Keratinocyte (primary cell): Measurements from ENCODE around the gene MYO1D. TPM values are rescaled to one million over a fixed set of nuclear protein-coding genes. Genes with fewer than 3 reads are reported as not detected.

Experiments
- DNase-seq: peaks from one replicate; pipeline ENCODE4 v3.0.0-alpha.2; 2011; ENCODE audit warnings: low read depth, missing footprints, low spot score
- FAIRE-seq: peaks from 2 replicates; lab custom pipeline; 2011; peaks lifted over from hg19 to GRCh38; lab: Jason Lieb, UNC
- H2AFZ ChIP-seq: 2 replicates; pipeline ENCODE4 v1.6.0; 2012; ENCODE audit warnings: low read length, control low read depth, inconsistent platforms; ENCODE audit not compliant: control insufficient read depth
- H3K27ac ChIP-seq: 2 replicates; pipeline ENCODE4 v1.5.1; 2011; ENCODE audit warnings: low read length; ENCODE audit not compliant: control insufficient read depth, insufficient read depth
- H3K27me3 ChIP-seq: 3 replicates; pipeline ENCODE4 v1.6.0; 2011; ENCODE audit warnings: low read length; ENCODE audit not compliant: control insufficient read depth, insufficient read depth; ENCODE audit errors: extremely low read depth
- H3K36me3 ChIP-seq, 2 experiments: 2 replicates in 1 of 2; 3 replicates in 1 of 2; pipeline ENCODE4 v1.5.1; 2011; ENCODE audit warnings: low read length in 2 of 2, mild to moderate bottlenecking in 1 of 2; ENCODE audit not compliant: control insufficient read depth in 2 of 2, insufficient read depth in 2 of 2; ENCODE audit errors: extremely low read depth in 1 of 2
- H3K4me1 ChIP-seq: 3 replicates; pipeline ENCODE4 v1.5.1; 2011; ENCODE audit warnings: low read length; ENCODE audit not compliant: control insufficient read depth, insufficient read depth; ENCODE audit errors: extremely low read depth
- H3K4me2 ChIP-seq: 3 replicates; pipeline ENCODE4 v1.6.0; 2011; ENCODE audit warnings: low read depth, low read length; ENCODE audit not compliant: control insufficient read depth, insufficient read depth; ENCODE audit errors: extremely low read depth
- H3K4me3 ChIP-seq, 3 experiments: fragments of 200-600 bp in 1 of 3; sonication (generic) in 1 of 3; 2 replicates in 2 of 3; 3 replicates in 1 of 3; pipeline ENCODE4 v1.5.1; 2011 to 2016; ENCODE audit warnings: low read length in 3 of 3, mild to moderate bottlenecking in 3 of 3, control low read depth in 2 of 3, inconsistent platforms in 1 of 3, low read depth in 1 of 3, mixed read lengths in 1 of 3, mixed run types in 1 of 3, moderate library complexity in 1 of 3; ENCODE audit not compliant: control insufficient read depth in 2 of 3, insufficient read depth in 2 of 3; ENCODE audit errors: extremely low read depth in 1 of 3
- H3K79me2 ChIP-seq: 2 replicates; pipeline ENCODE4 v1.6.0; 2012; ENCODE audit warnings: low read length; ENCODE audit not compliant: control insufficient read depth, insufficient read depth
- H3K9ac ChIP-seq: 3 replicates; pipeline ENCODE4 v1.6.0; 2011; ENCODE audit warnings: low read length; ENCODE audit not compliant: control insufficient read depth, insufficient read depth; ENCODE audit errors: extremely low read depth
- H3K9me1 ChIP-seq: 3 replicates; pipeline ENCODE4 v1.6.0; 2011; ENCODE audit warnings: low read length; ENCODE audit not compliant: control insufficient read depth, insufficient read depth; ENCODE audit errors: extremely low read depth
- H3K9me3 ChIP-seq: 2 replicates; pipeline ENCODE4 v1.5.1; 2012; ENCODE audit warnings: low read depth, low read length; ENCODE audit not compliant: control insufficient read depth
- H4K20me1 ChIP-seq: 3 replicates; pipeline ENCODE4 v1.6.0; 2011; ENCODE audit warnings: low read length; ENCODE audit not compliant: control insufficient read depth, insufficient read depth; ENCODE audit errors: extremely low read depth
- CTCF ChIP-seq, 3 experiments: IDR thresholded peaks in 1 of 3; conservative IDR thresholded peaks in 1 of 3; optimal IDR thresholded peaks in 1 of 3; 2 replicates in 2 of 3; 3 replicates in 1 of 3; pipeline versions ENCODE3 to v1.5.1; 2011; ENCODE audit warnings: low read length in 3 of 3, mild to moderate bottlenecking in 3 of 3, moderate library complexity in 2 of 3, control low read depth in 1 of 3, inconsistent platforms in 1 of 3; ENCODE audit not compliant: insufficient read depth in 2 of 3; ENCODE audit errors: extremely low read depth in 1 of 3
- EZH2 ChIP-seq: IDR thresholded peaks from one replicate; pipeline ENCODE4 v1.6.1; 2012; ENCODE audit warnings: inconsistent platforms, mild to moderate bottlenecking, low read length, moderate library complexity
- dilution Hi-C: fragments of 300-500 bp; cut with MboI; formaldehyde crosslinking; loops from one replicate; pipeline ENCODE4 v1.7.0; 2020; ENCODE audit warnings: low sequenced_read_pairs; ENCODE audit not compliant: extremely low pct_ligation_motif_present
- polyA plus RNA-seq, 5 experiments: library from polyadenylated mRNA; depleted of rRNA in 3 of 5; stranded (reverse) in 3 of 5; stranded (forward) in 1 of 5; unstranded in 1 of 5; fragments of >200 nt; gene quantifications; 1 replicate in 1 of 5; 2 replicates in 3 of 5; 3 replicates in 1 of 5; pipeline versions ENCODE4 v1.2.1 to v1.2.3, GENCODE V29; 2011 to 2012; ENCODE audit warnings: missing spikeins in 2 of 5, low read depth in 1 of 5, low replicate concordance in 1 of 5

Gene MYO1D
- polyA plus RNA-seq, 1 donor (not counting 4 experiments of a cell fraction or from before 2014, with no cell fraction given): 33.7 TPM

GRCh38 chr17:32446949-32447348 lies 430.0 kb downstream of the MYO1D start:
- Histone ChIP-seq H3K9ac (no peak overlapping the region), H3K4me3 (no peak overlapping the region), H3K27ac (no peak overlapping the region), H3K9me1 (no peaks in the 10 kb centered on the region), H4K20me1 (peaks cover 10% of the 10 kb centered on the region), H3K4me2 (no peak overlapping the region), H3K36me3 (peaks cover 11 to 18% of the 10 kb centered on the region in 2 experiments), H3K79me2 (peaks cover 71% of the 10 kb centered on the region), H3K4me1 (peaks cover 11% of the 10 kb centered on the region), H2AFZ (no peak overlapping the region), H3K27me3 (no peaks in the 10 kb centered on the region), H3K9me3 (no peaks in the 10 kb centered on the region)
- FAIRE-seq (no peak), DNase-seq (no peak)
- no peak for TF ChIP-seq CTCF (optimal IDR thresholded peaks at IDR 0.05 in 1 of 3, IDR thresholded peaks at IDR 0.05 in 1 of 3, conservative IDR thresholded peaks at IDR 0.05 in 1 of 3; ENCODE audit: extremely low read depth in 1 of 3, insufficient read depth in 2 of 3, low read length in 3 of 3)
- no peak for TF ChIP-seq EZH2
- dilution Hi-C loops: no loop called here

GRCh38 chr17:32445971-32446370 lies 431.0 kb downstream of the MYO1D start:
- TF ChIP-seq CTCF (optimal IDR thresholded peaks at IDR 0.05 in 1 of 3, IDR thresholded peaks at IDR 0.05 in 1 of 3, conservative IDR thresholded peaks at IDR 0.05 in 1 of 3; ENCODE audit: extremely low read depth in 1 of 3, insufficient read depth in 2 of 3, low read length in 3 of 3) (no peak), EZH2 (no peak)
- H3K9ac ChIP-seq: peak overlapping the region; percentile 89
- FAIRE-seq: no peak
- H3K4me3 ChIP-seq: peak overlapping the region; percentile 87 to 100 (median 96)
- peaks cover 9 to 10% of the 10 kb centered on the region in 2 experiments for H3K36me3 ChIP-seq
- peak overlapping the region; percentile 97 for H3K4me2 ChIP-seq
- no peak for DNase-seq
- H3K27ac ChIP-seq: peak overlapping the region; percentile 85
- H3K79me2 ChIP-seq: peaks cover 62% of the 10 kb centered on the region
- H3K27me3 ChIP-seq: no peaks in the 10 kb centered on the region
- no peaks in the 10 kb centered on the region for H3K9me3 ChIP-seq
- peaks cover 10% of the 10 kb centered on the region for H4K20me1 ChIP-seq
- peaks cover 11% of the 10 kb centered on the region for H3K4me1 ChIP-seq
- dilution Hi-C loops: no loop called here
- no peaks in the 10 kb centered on the region for H3K9me1 ChIP-seq
- H2AFZ ChIP-seq: no peak overlapping the region
